Thyroid gland (tissue), 4 donors: ENCODE data around the gene TDP2. TPM values are rescaled to one million over a fixed set of nuclear protein-coding genes. Genes with fewer than 3 reads are reported as not detected.

Source experiments
- DNase-seq, 2 donors: peaks; one replicate each; pipeline ENCODE4 v3.0.0-alpha.2; 2019
- H3K27ac ChIP-seq, 3 donors: fragments of 200-600 bp; sonication (generic); 1 replicate in 2 of 3; 2 replicates in 1 of 3; pipeline ENCODE4 v1.5.1; 2016 to 2019; ENCODE audit warnings: mild to moderate bottlenecking in 1 of 3, moderate library complexity in 1 of 3
- H3K27me3 ChIP-seq: fragments of 200-600 bp; sonication (generic); one replicate; pipeline ENCODE4 v1.5.1; 2019
- H3K36me3 ChIP-seq, 2 donors: fragments of 200-600 bp; sonication (generic); one replicate each; pipeline ENCODE4 v1.5.1; 2016 to 2019
- H3K4me1 ChIP-seq, 2 donors: fragments of 200-600 bp; sonication (generic); one replicate each; pipeline ENCODE4 v1.5.1; 2017 to 2019
- H3K4me3 ChIP-seq, 3 donors: fragments of 200-600 bp; sonication (generic); replicated peaks in 1 of 3; 1 replicate in 2 of 3; 2 replicates in 1 of 3; pipeline ENCODE4 v1.5.1; 2016; ENCODE audit warnings: mild to moderate bottlenecking in 1 of 3
- H3K9me3 ChIP-seq: fragments of 200-600 bp; sonication (generic); one replicate; pipeline ENCODE4 v1.5.1; 2017
- CTCF ChIP-seq, 6 experiments: fragments of 200-600 bp in 3 of 6; fragments of 450-650 bp in 3 of 6; sonication (generic) in 3 of 6; IDR thresholded peaks; one replicate each; pipeline ENCODE4 v1.5.1; 2016 to 2019; ENCODE audit warnings: antibody characterized with exemption in 6 of 6, mild to moderate bottlenecking in 2 of 6, inconsistent platforms in 1 of 6, moderate library complexity in 1 of 6
- POLR2A ChIP-seq, 2 donors: fragments of 450-650 bp; IDR thresholded peaks; one replicate each; pipeline ENCODE4 v1.6.1; 2017; ENCODE audit warnings: antibody characterized with exemption in 2 of 2, mild to moderate bottlenecking in 2 of 2, moderate library complexity in 1 of 2
- WGBS, 2 donors: methylation state at CpG; one replicate each; pipeline ENCODE4 v1.1.5; 2017; 5-methylcytosine and 5-hydroxymethylcytosine counted together
- intact Hi-C: fragments of 100-400 bp; cut with DNase I; formaldehyde crosslinking; loops from one replicate; pipeline ENCODE4 v1.15.1; 2023
- total RNA-seq, 4 donors: library from RNA; depleted of rRNA; stranded (reverse); fragments of >200 nt; gene quantifications; one replicate each; pipeline ENCODE4 v1.2.3, GENCODE V29; 2016

Gene TDP2
- total RNA-seq, 4 donors from 2014 or later, result 16.8 to 45.6 (median 28.1) TPM

GRCh38 chr6:24610672-24611071 is 56.0 kb downstream of the TDP2 start:
- intact Hi-C loops, result no loop called here
- no peak for TF ChIP-seq CTCF (IDR thresholded peaks at IDR 0.05)
- no peak for TF ChIP-seq POLR2A (IDR thresholded peaks at IDR 0.05)
- 91 to 95% methylated on average over 4 of the region's 4 CpGs for WGBS, 2 donors

GRCh38 chr6:24607310-24608105 is 59.2 kb downstream of the TDP2 start:
- intact Hi-C loops, result no loop called here
- 94 to 95% methylated on average over 5 of the region's 5 CpGs for WGBS, 2 donors

More at GRCh38 chr6:24610672-24611071, 56.0 kb downstream of the TDP2 start:
- DNase-seq, result no peak
- Histone ChIP-seq H3K36me3 (no peaks in the 10 kb centered on the region), H3K9me3 (no peaks in the 10 kb centered on the region), H3K4me3 (no peak overlapping the region), H3K27me3 (no peaks in the 10 kb centered on the region), H3K4me1 (no peaks in the 10 kb centered on the region), H3K27ac (no peak overlapping the region)

GRCh38 chr6:24606200-24606930 is 60.3 kb downstream of the TDP2 start:
- no peaks in the 10 kb centered on the region for H3K4me1 ChIP-seq
- no peak for DNase-seq
- H3K27ac ChIP-seq, result no peak overlapping the region
- intact Hi-C loops, result no loop called here
- no peaks in the 10 kb centered on the region for H3K36me3 ChIP-seq
- H3K9me3 ChIP-seq, result no peaks in the 10 kb centered on the region
- no peak for TF ChIP-seq CTCF (IDR thresholded peaks at IDR 0.05)
- no peak for TF ChIP-seq POLR2A (IDR thresholded peaks at IDR 0.05)
- WGBS, 2 donors, result 92 to 97% methylated on average over 6 of the region's 6 CpGs
- no peak overlapping the region for H3K4me3 ChIP-seq
- no peaks in the 10 kb centered on the region for H3K27me3 ChIP-seq

More at GRCh38 chr6:24607310-24608105, 59.2 kb downstream of the TDP2 start:
- no peak for TF ChIP-seq POLR2A (IDR thresholded peaks at IDR 0.05)
- H3K27ac ChIP-seq, result no peak overlapping the region
- no peaks in the 10 kb centered on the region for H3K4me1 ChIP-seq
- DNase-seq, result no peak
- no peak overlapping the region for H3K4me3 ChIP-seq
- no peaks in the 10 kb centered on the region for H3K27me3 ChIP-seq
- H3K36me3 ChIP-seq, result no peaks in the 10 kb centered on the region
- H3K9me3 ChIP-seq, result no peaks in the 10 kb centered on the region

GRCh38 chr6:24603241-24603640 is 63.5 kb downstream of the TDP2 start:
- Histone ChIP-seq H3K27me3 (no peaks in the 10 kb centered on the region), H3K27ac (no peak overlapping the region), H3K4me1 (peaks cover 0 to 4% of the 10 kb centered on the region in 2 donors), H3K4me3 (no peak overlapping the region), H3K36me3 (no peaks in the 10 kb centered on the region), H3K9me3 (no peaks in the 10 kb centered on the region)
- TF ChIP-seq CTCF (IDR thresholded peaks at IDR 0.05), result no peak
- TF ChIP-seq POLR2A (IDR thresholded peaks at IDR 0.05), result no peak
- intact Hi-C loops, result no loop called here
- DNase-seq, result no peak
- 93 to 94% methylated on average over 2 of the region's 2 CpGs for WGBS, 2 donors

GRCh38 chr6:24600903-24601302 is 65.8 kb downstream of the TDP2 start:
- no peak for DNase-seq
- Histone ChIP-seq H3K27me3 (no peaks in the 10 kb centered on the region), H3K4me3 (no peak overlapping the region), H3K27ac (no peak overlapping the region), H3K9me3 (no peaks in the 10 kb centered on the region), H3K36me3 (no peaks in the 10 kb centered on the region), H3K4me1 (peaks cover 0 to 4% of the 10 kb centered on the region in 2 donors)
- no peak for TF ChIP-seq POLR2A (IDR thresholded peaks at IDR 0.05)
- TF ChIP-seq CTCF (IDR thresholded peaks at IDR 0.05), result no peak
- intact Hi-C loops, result no loop called here
- 47 to 52% methylated on average over 4 of the region's 4 CpGs for WGBS, 2 donors

Other genes with a start within 250 kb of the TDP2 start
- gene GPLD1, start 177.3 kb downstream of the TDP2 start, total RNA-seq, result 10 to 100 TPM in 1 of 4 donors, 1 to 10 TPM in 3; 5.1 to 15.2 (median 8.5) TPM
- 10 to 100 TPM; 10.7 to 20.4 (median 18.8) TPM for gene ALDH5A1, start 171.9 kb downstream of the TDP2 start, total RNA-seq
- gene KIAA0319, start 20.7 kb downstream of the TDP2 start, total RNA-seq, result under 1 TPM in 2 of 4 donors, not detected in 2; under 0.01 to 0.11 TPM
- gene ACOT13, start 178 bp upstream of the TDP2 start, total RNA-seq, result 10 to 100 TPM in 2 of 4 donors, 1 to 10 TPM in 2; 5.5 to 13.3 (median 8.6) TPM
- gene C6orf62, start 52.3 kb upstream of the TDP2 start, total RNA-seq, result 100 to 1,000 TPM in 1 of 4 donors, 10 to 100 TPM in 3; 58.4 to 108 (median 87.3) TPM
- 10 to 100 TPM in 2 of 4 donors, 1 to 10 TPM in 2; 9.4 to 25.8 (median 14.5) TPM for gene GMNN, start 108.0 kb upstream of the TDP2 start, total RNA-seq
- gene ARMH2, start 132.0 kb upstream of the TDP2 start, total RNA-seq, result not detected